ENCODE measurements around the gene SH3RF3. TPM values are rescaled to one million over a fixed set of nuclear protein-coding genes. Genes with fewer than 3 reads are reported as not detected.

Gene SH3RF3
- total RNA-seq, 2 donors from 2014 or later: 37.4 to 61.7 TPM

GRCh38 chr2:109299536-109299935 lies 170.5 kb downstream of the SH3RF3 start:
- Histone ChIP-seq H3K27me3 (replicated peaks; ENCODE audit: insufficient read depth) (no peaks in the 10 kb centered on the region), H3K27ac (no peak overlapping the region), H3K4me3 (no peak overlapping the region), H3K9me3 (no peaks in the 10 kb centered on the region), H3K4me1 (ENCODE audit: control insufficient read depth in 1 of 2, low read depth in 2 of 2) (peaks cover 19 to 61% of the 10 kb centered on the region in 2 donors), H3K36me3 (no peaks in the 10 kb centered on the region)
- ATAC-seq (ENCODE audit: insufficient number of reproducible peaks, low FRiP score, low read depth) (no peak), DNase-seq (ENCODE audit: low spot score) (no peak)
- no peak for TF ChIP-seq CTCF (IDR thresholded peaks at IDR 0.05)

- TF ChIP-seq CTCF (IDR thresholded peaks at IDR 0.05): no peak
- Histone ChIP-seq H3K9me3 (no peaks in the 10 kb centered on the region), H3K4me1 (ENCODE audit: control insufficient read depth in 1 of 2, low read depth in 2 of 2) (peaks cover 19 to 68% of the 10 kb centered on the region in 2 donors), H3K4me3 (no peak overlapping the region), H3K27me3 (replicated peaks; ENCODE audit: insufficient read depth) (no peaks in the 10 kb centered on the region), H3K36me3 (no peaks in the 10 kb centered on the region), H3K27ac (no peak overlapping the region)
- ATAC-seq (ENCODE audit: insufficient number of reproducible peaks, low FRiP score, low read depth) (no peak), DNase-seq (ENCODE audit: low spot score) (no peak)
These were observed 171.6 kb downstream of the SH3RF3 start for GRCh38 chr2:109300582-109300981.

- H3K27ac ChIP-seq: no peak overlapping the region
- no peak for TF ChIP-seq CTCF (IDR thresholded peaks at IDR 0.05)
- H3K4me1 ChIP-seq (ENCODE audit: control insufficient read depth in 1 of 2, low read depth in 2 of 2): peaks cover 19 to 68% of the 10 kb centered on the region in 2 donors
- no peaks in the 10 kb centered on the region for H3K36me3 ChIP-seq
- no peak overlapping the region for H3K4me3 ChIP-seq
- no peaks in the 10 kb centered on the region for H3K9me3 ChIP-seq
- H3K27me3 ChIP-seq (replicated peaks; ENCODE audit: insufficient read depth): no peaks in the 10 kb centered on the region
- no peak for DNase-seq (ENCODE audit: low spot score)
- no peak for ATAC-seq (ENCODE audit: insufficient number of reproducible peaks, low FRiP score, low read depth)
These were observed 172.7 kb downstream of the SH3RF3 start for GRCh38 chr2:109301746-109302145.

- no peaks in the 10 kb centered on the region for H3K36me3 ChIP-seq
- no peak overlapping the region for H3K4me3 ChIP-seq
- no peaks in the 10 kb centered on the region for H3K27me3 ChIP-seq (replicated peaks; ENCODE audit: insufficient read depth)
- no peak overlapping the region for H3K27ac ChIP-seq
- no peaks in the 10 kb centered on the region for H3K9me3 ChIP-seq
- ATAC-seq (ENCODE audit: insufficient number of reproducible peaks, low FRiP score, low read depth): no peak
- no peak for TF ChIP-seq CTCF (IDR thresholded peaks at IDR 0.05)
- no peak for DNase-seq (ENCODE audit: low spot score)
- H3K4me1 ChIP-seq (ENCODE audit: control insufficient read depth in 1 of 2, low read depth in 2 of 2): peaks cover 19 to 68% of the 10 kb centered on the region in 2 donors
These were observed 173.3 kb downstream of the SH3RF3 start for GRCh38 chr2:109302319-109302718.

GRCh38 chr2:109304242-109304641 lies 175.2 kb downstream of the SH3RF3 start:
- TF ChIP-seq CTCF (IDR thresholded peaks at IDR 0.05): no peak
- Histone ChIP-seq H3K9me3 (no peaks in the 10 kb centered on the region), H3K27me3 (replicated peaks; ENCODE audit: insufficient read depth) (no peaks in the 10 kb centered on the region), H3K27ac (no peak overlapping the region), H3K4me3 (no peak overlapping the region), H3K36me3 (no peaks in the 10 kb centered on the region), H3K4me1 (ENCODE audit: control insufficient read depth in 1 of 2, low read depth in 2 of 2) (peaks cover 18 to 57% of the 10 kb centered on the region in 2 donors)
- DNase-seq (ENCODE audit: low spot score): no peak
- ATAC-seq (ENCODE audit: insufficient number of reproducible peaks, low FRiP score, low read depth): no peak

Measured in thoracic aorta (tissue), 2 donors.